ENCODE results near the gene TRIM4. TPM values are rescaled to one million over a fixed set of nuclear protein-coding genes. Genes with fewer than 3 reads are reported as not detected.

The TRIM4 gene
- total and polyA plus RNA-seq, 2 donors (not counting 3 experiments of a cell fraction or from before 2014, with no cell fraction given): 13.0 to 22.1 TPM

- H3K27me3 ChIP-seq (ENCODE audit: control insufficient read depth in 2 of 2, insufficient read depth in 2 of 2, low read length in 2 of 2): peaks cover 3 to 4% of the 10 kb centered on the region in 2 experiments
- H3K27ac ChIP-seq (ENCODE audit: insufficient read depth, low read depth, low read length): no peak overlapping the region
- no peak overlapping the region for H3K9ac ChIP-seq (replicated peaks; ENCODE audit: extremely low read depth, insufficient read depth, low read length)
- dilution Hi-C loops (cut with MboI; ENCODE audit: extremely low pct_ligation_motif_present, low sequenced_read_pairs): no loop called here
- TF ChIP-seq MYC (IDR thresholded peaks at IDR 0.05; ENCODE audit: low read depth, low read length) (no peak), FOS (IDR thresholded peaks at IDR 0.05; ENCODE audit: borderline replicate concordance, insufficient read depth, low read length) (no peak), CTCF (IDR thresholded peaks at IDR 0.05; ENCODE audit: extremely low read depth in 1 of 2, insufficient read depth in 1 of 2, low read depth in 1 of 2, low read length in 2 of 2) (peak; percentile 11 to 34)
- no peaks in the 10 kb centered on the region for H3K9me1 ChIP-seq (replicated peaks; ENCODE audit: control insufficient read depth, extremely low read depth, insufficient read depth, low read length)
- H3K4me2 ChIP-seq (ENCODE audit: insufficient read depth, low read length): no peak overlapping the region
- ChIA-PET CTCF (interaction anchor here (0.8 to 1.4 kb wide), 4 partner anchors 20 to 37 kb away, joined by 3 to 8 read pairs (median 6); partner anchors contain the start of genes GJC3 and TRIM4), POLR2A (no interaction called here)
- no peaks in the 10 kb centered on the region for H3K9me3 ChIP-seq (replicated peaks; ENCODE audit: control insufficient read depth, insufficient read depth, low read length)
- no peak overlapping the region for H2AFZ ChIP-seq (ENCODE audit: low read depth, low read length)
- FAIRE-seq: peak; percentile 78
- intact Hi-C loops (cut with micrococcal nuclease): loop anchor here (1.0 kb wide), 1 partner anchor 36 kb away; no protein-coding TSS in a partner anchor
- no peak overlapping the region for H3K4me3 ChIP-seq (replicated peaks in 1 of 3; ENCODE audit: insufficient read depth in 1 of 3, low read depth in 1 of 3, low read length in 3 of 3)
- DNase-seq (ENCODE audit: low read depth, low spot score): peak; percentile 56
- no peaks in the 10 kb centered on the region for H3K36me3 ChIP-seq (ENCODE audit: control insufficient read depth in 2 of 2, extremely low read depth in 1 of 2, insufficient read depth in 2 of 2, low read length in 2 of 2)
- BruUV-seq (replicated peaks): no TSS peak
- H3K79me2 ChIP-seq (ENCODE audit: control insufficient read depth, insufficient read depth, low read length): no peaks in the 10 kb centered on the region
- H3K4me1 ChIP-seq (ENCODE audit: control insufficient read depth, extremely low read depth, insufficient read depth, low read length): no peaks in the 10 kb centered on the region
- no peaks in the 10 kb centered on the region for H4K20me1 ChIP-seq (replicated peaks; ENCODE audit: control insufficient read depth, extremely low read depth, insufficient read depth, low read length)
Measured at GRCh38 chr7:99949645-99950228, 30.4 kb upstream of the TRIM4 start.

- Histone ChIP-seq H2AFZ (ENCODE audit: low read depth, low read length) (no peak overlapping the region), H3K36me3 (ENCODE audit: control insufficient read depth in 2 of 2, extremely low read depth in 1 of 2, insufficient read depth in 2 of 2, low read length in 2 of 2) (no peaks in the 10 kb centered on the region), H3K9ac (replicated peaks; ENCODE audit: extremely low read depth, insufficient read depth, low read length) (no peak overlapping the region), H3K4me2 (ENCODE audit: insufficient read depth, low read length) (no peak overlapping the region), H3K79me2 (ENCODE audit: control insufficient read depth, insufficient read depth, low read length) (no peaks in the 10 kb centered on the region), H3K9me1 (replicated peaks; ENCODE audit: control insufficient read depth, extremely low read depth, insufficient read depth, low read length) (no peaks in the 10 kb centered on the region), H4K20me1 (replicated peaks; ENCODE audit: control insufficient read depth, extremely low read depth, insufficient read depth, low read length) (no peaks in the 10 kb centered on the region), H3K9me3 (replicated peaks; ENCODE audit: control insufficient read depth, insufficient read depth, low read length) (no peaks in the 10 kb centered on the region), H3K4me3 (replicated peaks in 1 of 3; ENCODE audit: insufficient read depth in 1 of 3, low read depth in 1 of 3, low read length in 3 of 3) (no peak overlapping the region), H3K27me3 (ENCODE audit: control insufficient read depth in 2 of 2, insufficient read depth in 2 of 2, low read length in 2 of 2) (peaks cover 3 to 7% of the 10 kb centered on the region in 2 experiments), H3K27ac (ENCODE audit: insufficient read depth, low read depth, low read length) (no peak overlapping the region), H3K4me1 (ENCODE audit: control insufficient read depth, extremely low read depth, insufficient read depth, low read length) (no peaks in the 10 kb centered on the region)
- DNase-seq (ENCODE audit: low read depth, low spot score): no peak
- dilution Hi-C loops (cut with MboI; ENCODE audit: extremely low pct_ligation_motif_present, low sequenced_read_pairs) (no loop called here), intact Hi-C loops (cut with micrococcal nuclease) (no loop called here)
- BruUV-seq (replicated peaks): no TSS peak
- FAIRE-seq: no peak
- ChIA-PET CTCF (interaction anchor here (0.7 to 1.5 kb wide), 5 partner anchors 18 to 135 kb away, joined by 3 to 5 read pairs (median 3); partner anchors contain the start of gene GJC3), POLR2A (no interaction called here)
- no peak for TF ChIP-seq MYC (IDR thresholded peaks at IDR 0.05; ENCODE audit: low read depth, low read length)
- no peak for TF ChIP-seq JUN (IDR thresholded peaks at IDR 0.05; ENCODE audit: borderline replicate concordance, insufficient read depth, insufficient read length, low read depth)
- no peak for TF ChIP-seq FOS (IDR thresholded peaks at IDR 0.05; ENCODE audit: borderline replicate concordance, insufficient read depth, low read length)
Measured at GRCh38 chr7:99947608-99948007, 28.3 kb upstream of the TRIM4 start.
